Measurements from ENCODE around the gene NPC1L1. TPM values are rescaled to one million over a fixed set of nuclear protein-coding genes. Genes with fewer than 3 reads are reported as not detected.
A peak's percentile ranks its signal among the peaks of the same experiment; 100 is the strongest.

The NPC1L1 gene
- 0.15 to 0.18 TPM (median 0.16 TPM) in 3 replicates for total RNA-seq (2021)
- Bru-seq, nascent RNA: percentile 11 among the genes with signal in this experiment
- long read RNA-seq, experiment 1, partial matches to known transcripts: 1 of 1 reads
- long read RNA-seq, experiment 1, other reads (novel, unspliced or antisense): 0 of 1 reads
- long read RNA-seq, experiment 2: 0 reads
- long read RNA-seq, experiment 3: 0 reads

DNA sequence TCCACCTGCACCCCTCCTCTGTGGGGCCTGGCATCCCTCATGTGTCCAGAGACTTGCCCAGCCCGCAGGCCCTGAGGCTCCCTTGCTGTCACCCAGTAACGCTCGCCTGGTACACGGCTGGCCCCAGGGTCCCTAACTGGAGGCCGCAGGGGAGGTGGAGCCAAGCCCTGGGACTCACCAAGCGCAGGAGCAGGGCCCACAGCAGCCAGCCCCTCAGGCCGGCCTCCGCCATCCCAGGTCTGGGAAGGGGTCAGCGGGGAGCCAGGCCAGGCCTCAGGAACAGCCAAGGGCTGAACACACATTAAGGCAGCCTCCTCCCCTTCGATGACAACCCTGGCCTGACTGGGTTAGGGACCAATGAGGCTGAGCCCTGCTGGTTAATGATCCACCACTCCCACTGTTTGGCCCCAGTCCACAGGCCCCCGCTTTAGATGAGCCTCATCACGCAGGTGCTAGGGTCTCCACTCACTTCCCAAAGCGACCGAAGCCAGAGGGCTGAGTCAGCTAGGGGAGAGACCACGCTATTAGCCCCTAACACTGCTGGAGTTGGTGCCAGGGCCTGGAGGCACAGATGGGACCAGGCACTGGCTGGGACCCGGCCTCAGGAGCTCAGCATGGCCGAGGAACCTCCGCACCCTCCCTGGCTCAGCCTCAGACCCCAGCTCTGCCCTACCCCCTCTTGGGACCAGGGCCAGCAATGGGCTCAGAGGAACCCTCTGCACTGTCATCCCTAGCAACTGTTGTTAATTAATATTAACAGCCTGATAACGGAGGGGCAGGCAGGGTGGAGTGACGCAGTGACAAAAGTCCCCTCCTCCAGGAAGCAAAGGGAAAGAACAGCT lies at the start of gene NPC1L1:
TSS of gene NPC1L1 (minus strand) at position 303 of the 842 bp plus-strand sequence. CDS start at position 232, 71 bp downstream.
- no peaks in the 10 kb centered on the region for H3K27me3 Mint-ChIP-seq (ENCODE audit: low read depth)
- CTCF ChIA-PET: interaction anchor here (0.9 to 1.2 kb wide), 3 partner anchors 24 to 193 kb away, joined by 3 to 4 read pairs (median 3); no protein-coding TSS in a partner anchor
- H3K9me3 Mint-ChIP-seq: no peaks in the 10 kb centered on the region
- no peak for DNase-seq (ENCODE audit: low spot score)
- POLR2A ChIA-PET: no interaction called here
- TF ChIP-seq ZNF232 (CRISPR knock-in tag; IDR thresholded peaks at IDR 0.05): no peak
- TF ChIP-seq, protein P1, sequence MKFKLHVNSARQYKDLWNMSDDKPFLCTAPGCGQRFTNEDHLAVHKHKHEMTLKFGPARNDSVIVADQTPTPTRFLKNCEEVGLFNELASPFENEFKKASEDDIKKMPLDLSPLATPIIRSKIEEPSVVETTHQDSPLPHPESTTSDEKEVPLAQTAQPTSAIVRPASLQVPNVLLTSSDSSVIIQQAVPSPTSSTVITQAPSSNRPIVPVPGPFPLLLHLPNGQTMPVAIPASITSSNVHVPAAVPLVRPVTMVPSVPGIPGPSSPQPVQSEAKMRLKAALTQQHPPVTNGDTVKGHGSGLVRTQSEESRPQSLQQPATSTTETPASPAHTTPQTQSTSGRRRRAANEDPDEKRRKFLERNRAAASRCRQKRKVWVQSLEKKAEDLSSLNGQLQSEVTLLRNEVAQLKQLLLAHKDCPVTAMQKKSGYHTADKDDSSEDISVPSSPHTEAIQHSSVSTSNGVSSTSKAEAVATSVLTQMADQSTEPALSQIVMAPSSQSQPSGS (CRISPR knock-in tag; IDR thresholded peaks at IDR 0.05; ENCODE audit: borderline replicate concordance, low read depth): no peak
- no peak for TF ChIP-seq GABPB1 (CRISPR knock-in tag; IDR thresholded peaks at IDR 0.05)
- no peak for TF ChIP-seq ATF1 (CRISPR knock-in tag; IDR thresholded peaks at IDR 0.05)
- TF ChIP-seq MXD4 (CRISPR knock-in tag; IDR thresholded peaks at IDR 0.05; ENCODE audit: borderline replicate concordance): no peak
- no peaks in the 10 kb centered on the region for H3K4me1 Mint-ChIP-seq
- H3K27ac Mint-ChIP-seq: no peak within 1 kb of the TSS
- H3K4me3 Mint-ChIP-seq: no peak within 1 kb of the TSS
- ATAC-seq: peak; percentile 49
- H3K36me3 Mint-ChIP-seq: no peaks in the 10 kb centered on the region

DNA sequence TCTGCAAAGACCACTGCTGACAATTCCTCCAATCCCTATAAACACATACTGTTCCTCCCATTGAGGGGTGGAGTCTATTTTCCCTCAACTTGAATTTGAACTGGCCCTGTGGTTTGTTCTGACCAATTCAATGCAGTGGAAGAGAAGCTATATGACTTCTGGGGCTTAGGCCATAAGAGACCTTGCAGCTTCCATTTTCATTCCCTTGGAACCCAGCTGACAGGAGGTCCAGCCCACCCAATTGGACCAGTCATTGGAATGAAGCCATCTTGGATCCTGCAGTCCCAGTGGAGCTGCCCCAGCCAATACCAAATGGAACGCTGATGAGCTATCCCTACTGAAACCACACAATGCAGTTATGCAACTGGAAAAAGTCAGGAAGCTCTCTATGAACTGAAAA lies 49.8 kb upstream of the NPC1L1 start:
- Mint-ChIP-seq H3K4me3 (no peak overlapping the region), H3K36me3 (no peaks in the 10 kb centered on the region), H3K4me1 (no peaks in the 10 kb centered on the region), H3K9me3 (no peaks in the 10 kb centered on the region), H3K27ac (no peak overlapping the region), H3K27me3 (ENCODE audit: low read depth) (peaks cover 7% of the 10 kb centered on the region)
- CTCF ChIA-PET: no interaction called here
- TF ChIP-seq ZNF532 (CRISPR knock-in tag; IDR thresholded peaks at IDR 0.05; ENCODE audit: borderline replicate concordance) (no peak), FOXJ3 (CRISPR knock-in tag; IDR thresholded peaks at IDR 0.05; ENCODE audit: borderline replicate concordance) (no peak), ESRRA (CRISPR knock-in tag; IDR thresholded peaks at IDR 0.05; ENCODE audit: borderline replicate concordance) (no peak), SP1 (CRISPR knock-in tag; conservative IDR thresholded peaks at IDR 0.05) (no peak), E2F4 (CRISPR knock-in tag; IDR thresholded peaks at IDR 0.05; ENCODE audit: borderline replicate concordance, low read depth) (no peak), HMGA2 (CRISPR knock-in tag; IDR thresholded peaks at IDR 0.05) (no peak), RELA (CRISPR knock-in tag; IDR thresholded peaks at IDR 0.05; ENCODE audit: borderline replicate concordance) (no peak), MXD4 (CRISPR knock-in tag; IDR thresholded peaks at IDR 0.05; ENCODE audit: borderline replicate concordance) (no peak), TEAD4 (CRISPR knock-in tag; IDR thresholded peaks at IDR 0.05) (no peak), EMX1 (CRISPR knock-in tag; IDR thresholded peaks at IDR 0.05) (no peak), FOXK1 (CRISPR knock-in tag; IDR thresholded peaks at IDR 0.05) (no peak)
- TF ChIP-seq, protein P2, sequence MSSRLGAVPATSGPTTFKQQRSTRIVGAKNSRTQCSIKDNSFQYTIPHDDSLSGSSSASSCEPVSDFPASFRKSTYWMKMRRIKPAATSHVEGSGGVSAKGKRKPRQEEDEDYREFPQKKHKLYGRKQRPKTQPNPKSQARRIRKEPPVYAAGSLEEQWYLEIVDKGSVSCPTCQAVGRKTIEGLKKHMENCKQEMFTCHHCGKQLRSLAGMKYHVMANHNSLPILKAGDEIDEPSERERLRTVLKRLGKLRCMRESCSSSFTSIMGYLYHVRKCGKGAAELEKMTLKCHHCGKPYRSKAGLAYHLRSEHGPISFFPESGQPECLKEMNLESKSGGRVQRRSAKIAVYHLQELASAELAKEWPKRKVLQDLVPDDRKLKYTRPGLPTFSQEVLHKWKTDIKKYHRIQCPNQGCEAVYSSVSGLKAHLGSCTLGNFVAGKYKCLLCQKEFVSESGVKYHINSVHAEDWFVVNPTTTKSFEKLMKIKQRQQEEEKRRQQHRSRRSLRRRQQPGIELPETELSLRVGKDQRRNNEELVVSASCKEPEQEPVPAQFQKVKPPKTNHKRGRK (CRISPR knock-in tag; IDR thresholded peaks at IDR 0.05; ENCODE audit: borderline replicate concordance): no peak
- no peak for ATAC-seq
- DNase-seq (ENCODE audit: low spot score): no peak
- POLR2A ChIA-PET: interaction anchor here (0.6 kb wide), 3 partner anchors 16 to 85 kb away, joined by 3 to 6 read pairs (median 4); partner anchors contain the start of gene OGDH
